Breast epithelium (tissue), 3 donors: ENCODE results near the gene ASB10.

ENCODE experiments used
- POLR2A ChIP-seq: fragments of 450-650 bp; IDR thresholded peaks from one replicate; pipeline ENCODE4 v1.6.1; 2016; ENCODE audit warnings: antibody characterized with exemption, mild to moderate bottlenecking, moderate library complexity
- POLR2AphosphoS5 ChIP-seq, 3 donors: sonication (generic); formaldehyde crosslinking; IDR thresholded peaks; one replicate each; pipeline ENCODE4 v1.6.1; 2017; ENCODE audit warnings: antibody characterized with exemption in 3 of 3
- TF ChIP-seq, protein P1 (sequence below), 3 donors: fragments of 450-650 bp; IDR thresholded peaks; one replicate each; pipeline ENCODE4 v1.5.1; 2016 to 2017; ENCODE audit warnings: antibody characterized with exemption in 3 of 3, mild to moderate bottlenecking in 3 of 3, moderate library complexity in 3 of 3

DNA sequence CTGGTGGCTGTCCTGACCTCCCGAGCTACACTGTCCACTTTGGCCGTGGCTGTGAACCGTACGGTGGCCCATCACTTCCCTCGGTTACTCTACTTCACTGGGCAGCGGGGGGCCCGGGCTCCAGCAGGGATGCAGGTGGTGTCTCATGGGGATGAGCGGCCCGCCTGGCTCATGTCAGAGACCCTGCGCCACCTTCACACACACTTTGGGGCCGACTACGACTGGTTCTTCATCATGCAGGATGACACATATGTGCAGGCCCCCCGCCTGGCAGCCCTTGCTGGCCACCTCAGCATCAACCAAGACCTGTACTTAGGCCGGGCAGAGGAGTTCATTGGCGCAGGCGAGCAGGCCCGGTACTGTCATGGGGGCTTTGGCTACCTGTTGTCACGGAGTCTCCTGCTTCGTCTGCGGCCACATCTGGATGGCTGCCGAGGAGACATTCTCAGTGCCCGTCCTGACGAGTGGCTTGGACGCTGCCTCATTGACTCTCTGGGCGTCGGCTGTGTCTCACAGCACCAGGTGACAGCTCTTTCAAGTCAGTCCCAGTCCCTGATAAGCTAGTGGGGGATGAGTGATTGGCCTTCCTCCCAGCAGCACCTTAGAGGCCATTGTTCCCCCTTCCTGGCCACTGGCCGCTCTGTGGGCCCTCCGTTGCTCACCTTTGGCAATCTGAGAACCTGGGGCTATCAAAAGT lies 48.2 kb upstream of the ASB10 start:
- no peak for TF ChIP-seq POLR2AphosphoS5 (IDR thresholded peaks at IDR 0.05)
- TF ChIP-seq, protein P1, sequence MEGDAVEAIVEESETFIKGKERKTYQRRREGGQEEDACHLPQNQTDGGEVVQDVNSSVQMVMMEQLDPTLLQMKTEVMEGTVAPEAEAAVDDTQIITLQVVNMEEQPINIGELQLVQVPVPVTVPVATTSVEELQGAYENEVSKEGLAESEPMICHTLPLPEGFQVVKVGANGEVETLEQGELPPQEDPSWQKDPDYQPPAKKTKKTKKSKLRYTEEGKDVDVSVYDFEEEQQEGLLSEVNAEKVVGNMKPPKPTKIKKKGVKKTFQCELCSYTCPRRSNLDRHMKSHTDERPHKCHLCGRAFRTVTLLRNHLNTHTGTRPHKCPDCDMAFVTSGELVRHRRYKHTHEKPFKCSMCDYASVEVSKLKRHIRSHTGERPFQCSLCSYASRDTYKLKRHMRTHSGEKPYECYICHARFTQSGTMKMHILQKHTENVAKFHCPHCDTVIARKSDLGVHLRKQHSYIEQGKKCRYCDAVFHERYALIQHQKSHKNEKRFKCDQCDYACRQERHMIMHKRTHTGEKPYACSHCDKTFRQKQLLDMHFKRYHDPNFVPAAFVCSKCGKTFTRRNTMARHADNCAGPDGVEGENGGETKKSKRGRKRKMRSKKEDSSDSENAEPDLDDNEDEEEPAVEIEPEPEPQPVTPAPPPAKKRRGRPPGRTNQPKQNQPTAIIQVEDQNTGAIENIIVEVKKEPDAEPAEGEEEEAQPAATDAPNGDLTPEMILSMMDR (IDR thresholded peaks at IDR 0.05): no peak
- TF ChIP-seq POLR2A: no peak
